Esophagus muscularis mucosa (tissue), 3 donors: ENCODE data around the gene PAX3.

Source experiments
- POLR2A ChIP-seq: fragments of 450-650 bp; IDR thresholded peaks from one replicate; pipeline ENCODE4 v1.6.1; 2017; ENCODE audit warnings: antibody characterized with exemption, moderate library complexity, mild to moderate bottlenecking, low read depth
- POLR2AphosphoS5 ChIP-seq, 2 donors: sonication (generic); formaldehyde crosslinking; IDR thresholded peaks; one replicate each; pipeline ENCODE4 v1.6.1; 2017; ENCODE audit warnings: antibody characterized with exemption in 2 of 2
- TF ChIP-seq, protein P1 (sequence below), 3 experiments: fragments of 200-600 bp in 2 of 3; fragments of 450-650 bp in 1 of 3; sonication (generic) in 2 of 3; IDR thresholded peaks; one replicate each; pipeline ENCODE4 v1.5.1; 2017 to 2019; ENCODE audit warnings: antibody characterized with exemption in 3 of 3, mild to moderate bottlenecking in 2 of 3, moderate library complexity in 1 of 3

DNA sequence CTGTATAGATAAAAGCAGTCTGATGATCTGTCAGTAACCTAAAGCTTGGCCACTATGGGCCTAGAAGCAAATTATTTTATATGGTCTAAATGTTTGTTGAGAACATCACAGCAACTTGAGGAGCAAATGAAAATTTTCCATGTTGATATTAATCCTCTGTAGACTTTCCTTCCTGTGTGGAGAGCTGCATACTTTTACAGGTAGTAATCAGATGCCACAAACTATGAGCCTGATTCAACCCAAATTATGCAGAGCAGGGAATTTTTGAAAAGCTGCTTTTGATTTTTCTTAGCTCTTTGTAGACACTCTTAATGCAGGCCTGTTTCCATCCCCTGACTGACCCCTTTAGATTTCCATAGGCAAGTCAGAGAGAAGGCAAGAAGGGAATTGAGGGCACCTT lies 17.3 kb downstream of the PAX3 start:
- no peak for TF ChIP-seq POLR2A
- no peak for TF ChIP-seq POLR2AphosphoS5 (IDR thresholded peaks at IDR 0.05)
- TF ChIP-seq, protein P1, sequence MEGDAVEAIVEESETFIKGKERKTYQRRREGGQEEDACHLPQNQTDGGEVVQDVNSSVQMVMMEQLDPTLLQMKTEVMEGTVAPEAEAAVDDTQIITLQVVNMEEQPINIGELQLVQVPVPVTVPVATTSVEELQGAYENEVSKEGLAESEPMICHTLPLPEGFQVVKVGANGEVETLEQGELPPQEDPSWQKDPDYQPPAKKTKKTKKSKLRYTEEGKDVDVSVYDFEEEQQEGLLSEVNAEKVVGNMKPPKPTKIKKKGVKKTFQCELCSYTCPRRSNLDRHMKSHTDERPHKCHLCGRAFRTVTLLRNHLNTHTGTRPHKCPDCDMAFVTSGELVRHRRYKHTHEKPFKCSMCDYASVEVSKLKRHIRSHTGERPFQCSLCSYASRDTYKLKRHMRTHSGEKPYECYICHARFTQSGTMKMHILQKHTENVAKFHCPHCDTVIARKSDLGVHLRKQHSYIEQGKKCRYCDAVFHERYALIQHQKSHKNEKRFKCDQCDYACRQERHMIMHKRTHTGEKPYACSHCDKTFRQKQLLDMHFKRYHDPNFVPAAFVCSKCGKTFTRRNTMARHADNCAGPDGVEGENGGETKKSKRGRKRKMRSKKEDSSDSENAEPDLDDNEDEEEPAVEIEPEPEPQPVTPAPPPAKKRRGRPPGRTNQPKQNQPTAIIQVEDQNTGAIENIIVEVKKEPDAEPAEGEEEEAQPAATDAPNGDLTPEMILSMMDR (IDR thresholded peaks at IDR 0.05), result no peak
